Caco-2 (cell line): Measurements from ENCODE around the gene MORN1. TPM values are rescaled to one million over a fixed set of nuclear protein-coding genes. Genes with fewer than 3 reads are reported as not detected.
A peak's percentile ranks its signal among the peaks of the same experiment; 100 is the strongest.

Experiments
- BruUV-seq: library from RNA; stranded (reverse); fragments of 400-500 nt; replicated peaks from 2 replicates; lab custom pipeline; 2021; lab: Mats Ljungman, UMichigan
- CTCF ChIA-PET: fragments of 300-600 bp; sonication (Branson Sonifier 250); formaldehyde crosslinking; loops from one replicate; lab custom pipeline; 2022; ENCODE audit warnings: antibody characterized with exemption; lab: Charles Lee
- POLR2A ChIA-PET: fragments of 300-600 bp; sonication (Branson Sonifier 250); formaldehyde crosslinking; loops from one replicate; lab custom pipeline; 2022; ENCODE audit warnings: antibody characterized with exemption; lab: Charles Lee
- DNase-seq, 2 experiments: peaks; one replicate each; pipeline versions ENCODE4 v3.0.0 to v3.0.0-alpha.2; 2020 to 2022
- H3K27me3 ChIP-seq: replicated peaks from 2 replicates; pipeline ENCODE4 v1.6.0; 2011; ENCODE audit warnings: low read length; ENCODE audit not compliant: control insufficient read depth, insufficient read depth
- H3K36me3 ChIP-seq: 2 replicates; pipeline ENCODE4 v1.5.1; 2011; ENCODE audit warnings: low read length; ENCODE audit not compliant: control insufficient read depth, insufficient read depth
- H3K4me1 ChIP-seq: fragments of 250-450 bp; sonication (Bioruptor Pico); 2 replicates; pipeline ENCODE4 v1.5.1; 2020; ENCODE audit warnings: mild to moderate bottlenecking
- H3K4me3 ChIP-seq: 2 replicates; pipeline ENCODE4 v1.5.1; 2011; ENCODE audit warnings: low read depth, mild to moderate bottlenecking, control low read depth, low read length
- H3K9me3 ChIP-seq: fragments of 250-450 bp; sonication (Bioruptor Pico); 2 replicates; pipeline ENCODE4 v1.5.1; 2020; ENCODE audit warnings: mild to moderate bottlenecking, moderate library complexity
- H3K27ac Mint-ChIP-seq: one replicate; pipeline ENCODE4 v1.8.0; 2022; ENCODE audit warnings: mixed read lengths; ENCODE audit not compliant: unreplicated experiment
- H3K27me3 Mint-ChIP-seq: one replicate; pipeline ENCODE4 v1.8.0; 2022; ENCODE audit warnings: mixed read lengths; ENCODE audit not compliant: insufficient read depth, unreplicated experiment
- H3K36me3 Mint-ChIP-seq: one replicate; pipeline ENCODE4 v1.8.0; 2022; ENCODE audit warnings: mild to moderate bottlenecking, mixed read lengths; ENCODE audit not compliant: insufficient read depth, unreplicated experiment
- H3K4me1 Mint-ChIP-seq: one replicate; pipeline ENCODE4 v1.8.0; 2022; ENCODE audit warnings: low read depth, mixed read lengths; ENCODE audit not compliant: unreplicated experiment
- H3K4me3 Mint-ChIP-seq: one replicate; pipeline ENCODE4 v1.8.0; 2022; ENCODE audit warnings: mild to moderate bottlenecking, moderate library complexity, mixed read lengths; ENCODE audit not compliant: unreplicated experiment
- H3K9me3 Mint-ChIP-seq: one replicate; pipeline ENCODE4 v1.8.0; 2022; ENCODE audit warnings: mixed read lengths; ENCODE audit not compliant: unreplicated experiment
- CTCF ChIP-seq, 2 experiments: fragments of 200-600 bp in 1 of 2; IDR thresholded peaks; 1 replicate in 1 of 2; 2 replicates in 1 of 2; pipeline versions ENCODE4 v1.5.1 to v1.8.0; 2011 to 2022; ENCODE audit warnings: antibody characterized with exemption in 1 of 2, control low read depth in 1 of 2, inconsistent platforms in 1 of 2, low read depth in 1 of 2, low read length in 1 of 2, mild to moderate bottlenecking in 1 of 2, moderate library complexity in 1 of 2; ENCODE audit not compliant: insufficient read depth in 1 of 2, severe bottlenecking in 1 of 2, unreplicated experiment in 1 of 2
- intact Hi-C: fragments of 100-400 bp; cut with micrococcal nuclease; formaldehyde crosslinking; loops from one replicate; pipeline ENCODE4 v1.10.0; 2022; ENCODE audit not compliant: unreplicated experiment
- total RNA-seq: library from RNA; stranded (reverse); gene quantifications from 2 replicates; pipeline ENCODE4 v1.2.3, GENCODE V29; 2022

MORN1 gene
- total RNA-seq, 1 experiment from 2014 or later: 8.6 TPM

GRCh38 chr1:2308844-2309243 is 82.5 kb downstream of the MORN1 start:
- Histone ChIP-seq H3K27me3 (no peaks in the 10 kb centered on the region), H3K4me3 (no peak overlapping the region)
- BruUV-seq: no TSS peak

GRCh38 chr1:2307972-2308371 is 83.4 kb downstream of the MORN1 start:
- intact Hi-C loops: no loop called here
- no peak for TF ChIP-seq CTCF (IDR thresholded peaks at IDR 0.05; ENCODE audit: insufficient read depth in 1 of 2, low read depth in 1 of 2, low read length in 1 of 2, severe bottlenecking in 1 of 2, unreplicated experiment in 1 of 2)
- no peaks in the 10 kb centered on the region for H3K36me3 ChIP-seq
- ChIA-PET POLR2A (no interaction called here), CTCF (no interaction called here)
- H3K4me3 ChIP-seq: no peak overlapping the region
- H3K27me3 ChIP-seq: no peaks in the 10 kb centered on the region
- H3K27ac Mint-ChIP-seq: no peak overlapping the region
- H3K9me3 ChIP-seq: no peaks in the 10 kb centered on the region
- H3K36me3 Mint-ChIP-seq: peaks cover 37% of the 10 kb centered on the region
- DNase-seq: no peak
- H3K4me1 ChIP-seq: peaks cover 16% of the 10 kb centered on the region; the same call in 1 of the 2 replicates
- no peak overlapping the region for H3K4me3 Mint-ChIP-seq
- H3K4me1 Mint-ChIP-seq: no peaks in the 10 kb centered on the region
- TSS peak; percentile 59 for BruUV-seq
- no peaks in the 10 kb centered on the region for H3K27me3 Mint-ChIP-seq
- no peaks in the 10 kb centered on the region for H3K9me3 Mint-ChIP-seq

More at GRCh38 chr1:2308844-2309243, 82.5 kb downstream of the MORN1 start:
- Histone ChIP-seq H3K36me3 (no peaks in the 10 kb centered on the region), H3K9me3 (no peaks in the 10 kb centered on the region), H3K4me1 (peaks cover 16% of the 10 kb centered on the region; the same call in 1 of the 2 replicates)
- no peak for DNase-seq
- no peak for TF ChIP-seq CTCF (IDR thresholded peaks at IDR 0.05; ENCODE audit: insufficient read depth in 1 of 2, low read depth in 1 of 2, low read length in 1 of 2, severe bottlenecking in 1 of 2, unreplicated experiment in 1 of 2)
- H3K27ac Mint-ChIP-seq: no peak overlapping the region
- peaks cover 33% of the 10 kb centered on the region for H3K36me3 Mint-ChIP-seq
- CTCF ChIA-PET: no interaction called here
- no peaks in the 10 kb centered on the region for H3K27me3 Mint-ChIP-seq
- POLR2A ChIA-PET: no interaction called here
- intact Hi-C loops: no loop called here
- no peaks in the 10 kb centered on the region for H3K4me1 Mint-ChIP-seq
- no peaks in the 10 kb centered on the region for H3K9me3 Mint-ChIP-seq
- H3K4me3 Mint-ChIP-seq: no peak overlapping the region

GRCh38 chr1:2307064-2307605 is 84.2 kb downstream of the MORN1 start:
- POLR2A ChIA-PET: no interaction called here
- no peak overlapping the region for H3K27ac Mint-ChIP-seq
- no TSS peak for BruUV-seq

More at GRCh38 chr1:2307064-2307605, 84.2 kb downstream of the MORN1 start:
- no peak overlapping the region for H3K4me3 Mint-ChIP-seq
- no peaks in the 10 kb centered on the region for H3K27me3 Mint-ChIP-seq
- Histone ChIP-seq H3K4me1 (peaks cover 11% of the 10 kb centered on the region; the same call in 1 of the 2 replicates), H3K36me3 (no peaks in the 10 kb centered on the region), H3K4me3 (no peak overlapping the region), H3K9me3 (no peaks in the 10 kb centered on the region), H3K27me3 (no peaks in the 10 kb centered on the region)
- DNase-seq: no peak
- H3K9me3 Mint-ChIP-seq: no peaks in the 10 kb centered on the region
- TF ChIP-seq CTCF (IDR thresholded peaks at IDR 0.05; ENCODE audit: insufficient read depth in 1 of 2, low read depth in 1 of 2, low read length in 1 of 2, severe bottlenecking in 1 of 2, unreplicated experiment in 1 of 2): no peak
- no peaks in the 10 kb centered on the region for H3K4me1 Mint-ChIP-seq
- intact Hi-C loops: no loop called here
- H3K36me3 Mint-ChIP-seq: peaks cover 37% of the 10 kb centered on the region
- CTCF ChIA-PET: no interaction called here
